HepG2 (cell line): ENCODE results near the gene VPS18. TPM values are rescaled to one million over a fixed set of nuclear protein-coding genes. Genes with fewer than 3 reads are reported as not detected.
A peak's percentile ranks its signal among the peaks of the same experiment; 100 is the strongest.

Source experiments
- ETV6 ChIP-seq: sonication (generic); formaldehyde crosslinking; conservative IDR thresholded peaks from 2 replicates; pipeline ENCODE4 v1.4.0; 2020; ENCODE audit warnings: missing genetic modification reagents
- FOSL2 ChIP-seq: sonication (generic); formaldehyde crosslinking; IDR thresholded peaks from 2 replicates; pipeline ENCODE4 v1.4.0; 2020; ENCODE audit warnings: missing genetic modification reagents
- GABPB1 ChIP-seq: IDR thresholded peaks from 2 replicates; pipeline ENCODE4 v1.6.1; 2016; ENCODE audit warnings: mild to moderate bottlenecking, missing genetic modification reagents, moderate library complexity, missing compliant biosample characterization
- GATAD2A ChIP-seq: IDR thresholded peaks from 2 replicates; pipeline ENCODE4 v1.6.1; 2016
- HIC2 ChIP-seq: sonication (generic); formaldehyde crosslinking; IDR thresholded peaks from 2 replicates; pipeline ENCODE4 v1.9.0; 2022; ENCODE audit warnings: low read depth, missing genetic modification reagents
- HNF4A ChIP-seq: sonication (generic); formaldehyde crosslinking; IDR thresholded peaks from 2 replicates; pipeline ENCODE4 v1.4.0; 2020; ENCODE audit warnings: missing genetic modification reagents
- HNRNPL ChIP-seq: fragments of 200-400 bp; formaldehyde crosslinking; IDR thresholded peaks from 2 replicates; pipeline ENCODE4 v1.6.1; 2017; ENCODE audit warnings: mild to moderate bottlenecking, low read depth, low read length
- MNT ChIP-seq: fragments of 450-650 bp; IDR thresholded peaks from 2 replicates; pipeline ENCODE4 v1.6.1; 2016
- SRSF4 ChIP-seq: fragments of 200-400 bp; formaldehyde crosslinking; IDR thresholded peaks from one replicate; pipeline ENCODE4 v1.6.1; 2018; ENCODE audit warnings: mild to moderate bottlenecking, low read depth, low read length, moderate library complexity; ENCODE audit not compliant: poor library complexity, severe bottlenecking
- STAT5B ChIP-seq: sonication (generic); formaldehyde crosslinking; IDR thresholded peaks from 2 replicates; pipeline ENCODE4 v1.4.0; 2020; ENCODE audit warnings: missing genetic modification reagents
- TAF1 ChIP-seq: sonication (generic); formaldehyde crosslinking; IDR thresholded peaks from 2 replicates; pipeline ENCODE4 v1.4.0; 2020; ENCODE audit warnings: missing genetic modification reagents
- ZBTB39 ChIP-seq: sonication (generic); formaldehyde crosslinking; IDR thresholded peaks from 2 replicates; pipeline ENCODE4 v1.5.0; 2020; ENCODE audit warnings: missing genetic modification reagents
- ZFP91 ChIP-seq: sonication (generic); formaldehyde crosslinking; IDR thresholded peaks from 2 replicates; pipeline ENCODE4 v1.9.0; 2022; ENCODE audit warnings: missing genetic modification reagents, mild to moderate bottlenecking, borderline replicate concordance
- ZNF207 ChIP-seq: fragments of 450-650 bp; IDR thresholded peaks from 2 replicates; pipeline ENCODE4 v1.6.1; 2016; ENCODE audit warnings: antibody characterized with exemption, borderline replicate concordance
- ZNF281 ChIP-seq: sonication (generic); formaldehyde crosslinking; IDR thresholded peaks from 2 replicates; pipeline ENCODE4 v1.4.0; 2020; ENCODE audit warnings: missing genetic modification reagents, borderline replicate concordance
- ZNF549 ChIP-seq: sonication (generic); formaldehyde crosslinking; IDR thresholded peaks from 2 replicates; pipeline ENCODE4 v1.5.0; 2020; ENCODE audit warnings: missing genetic modification reagents
- ZNF678 ChIP-seq: sonication (generic); formaldehyde crosslinking; IDR thresholded peaks from 2 replicates; pipeline ENCODE4 v1.4.0; 2020; ENCODE audit warnings: mild to moderate bottlenecking, missing genetic modification reagents
- ZNF773 ChIP-seq: sonication (generic); formaldehyde crosslinking; IDR thresholded peaks from 2 replicates; pipeline ENCODE4 v1.4.0; 2020; ENCODE audit warnings: missing genetic modification reagents, borderline replicate concordance
- polyA plus RNA-seq, 8 experiments: library from polyadenylated mRNA; depleted of rRNA in 3 of 8; stranded (reverse) in 7 of 8; unstranded in 1 of 8; fragments of >200 nt; fragmentation: Illumina TruSeq in 4 of 8; extraction: Trizol in 4 of 8; gene quantifications; 2 replicates each; pipeline versions ENCODE4 v1.2.1 to v1.2.3, GENCODE V29; 2011 to 2016; ENCODE audit warnings: low read depth in 4 of 8, missing spikeins in 1 of 8, mixed read lengths in 1 of 8; ENCODE audit not compliant: insufficient read depth in 1 of 8
- total RNA-seq, 5 experiments: library from RNA; depleted of rRNA; stranded (reverse); fragments of >200 nt; fragmentation: Illumina TruSeq; extraction: Trizol; gene quantifications; 2 replicates each; pipeline ENCODE4 v1.2.3, GENCODE V29; 2016; ENCODE audit warnings: low read depth in 1 of 5

VPS18 gene
- total and polyA plus RNA-seq, 2 of the 13 experiments (the other 11 are each of a cell fraction or from before 2014, with no cell fraction given): 5.8 to 17.0 TPM

- TF ChIP-seq GATAD2A (CRISPR knock-in tag): 0 out of 2 replicates have a peak, but pooled peaks have one; percentile 13
- TF ChIP-seq HNF4A (CRISPR knock-in tag): 0 out of 2 replicates have a peak, but pooled peaks have one; percentile 16
- TF ChIP-seq STAT5B (CRISPR knock-in tag): no peak
- TF ChIP-seq ZNF207: no peak
- 0 out of 2 replicates have a peak, but pooled peaks have one; percentile 21 for TF ChIP-seq ZNF773 (CRISPR knock-in tag)
- TF ChIP-seq FOSL2: no peak
- 0 out of 2 replicates have a peak, but pooled peaks have one; percentile 30 for TF ChIP-seq GABPB1
- peak; percentile 99 for TF ChIP-seq HIC2 (CRISPR knock-in tag)
- TF ChIP-seq HNRNPL: peak; percentile 99
- peak; percentile 100 for TF ChIP-seq ETV6 (CRISPR knock-in tag)
- TF ChIP-seq ZNF549 (CRISPR knock-in tag): no peak
- TF ChIP-seq ZBTB39: no peak
- peak; percentile 17; the same call in 1 of the 2 replicates for TF ChIP-seq TAF1
- peak; percentile 85 for TF ChIP-seq ZNF281 (CRISPR knock-in tag)
- TF ChIP-seq SRSF4: no peak
- no peak for TF ChIP-seq ZNF678 (CRISPR knock-in tag)
- TF ChIP-seq ZFP91: peak; percentile 42; the same call in 1 of the 2 replicates
- no peak for TF ChIP-seq MNT
Measured at GRCh38 chr15:40906991-40907802, 12.9 kb downstream of the VPS18 start (continued).
